ENCODE results near the gene DZIP3.
A peak's percentile ranks its signal among the peaks of the same experiment; 100 is the strongest.
"Not testable (repeated sequence)": the region's sequence is repeated elsewhere in the genome, so short reads cannot be mapped to it uniquely, and the experiment has no call there.

DZIP3 gene

GRCh38 chr3:108602249-108602934 is 12.9 kb downstream of the DZIP3 start:
- DNase-seq: no peak

DNA sequence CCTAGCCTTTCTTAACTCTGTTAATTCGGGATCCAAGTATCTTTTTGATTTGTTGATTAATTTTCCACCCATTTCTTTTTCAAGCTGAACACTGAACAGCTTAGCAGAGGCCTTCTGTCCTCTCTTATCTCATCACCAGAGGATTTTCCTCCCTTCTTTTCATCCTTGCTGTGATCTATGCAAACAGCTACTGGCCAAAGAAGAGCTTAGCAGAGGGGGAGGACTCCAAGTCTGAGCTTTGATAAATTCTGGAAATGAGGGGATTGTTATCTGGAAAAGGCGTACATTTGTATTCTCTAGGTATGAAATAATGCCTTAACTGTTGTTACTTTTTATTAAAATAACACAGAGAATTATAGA is 13.4 kb downstream of the DZIP3 start:
- no peak for DNase-seq

DNA sequence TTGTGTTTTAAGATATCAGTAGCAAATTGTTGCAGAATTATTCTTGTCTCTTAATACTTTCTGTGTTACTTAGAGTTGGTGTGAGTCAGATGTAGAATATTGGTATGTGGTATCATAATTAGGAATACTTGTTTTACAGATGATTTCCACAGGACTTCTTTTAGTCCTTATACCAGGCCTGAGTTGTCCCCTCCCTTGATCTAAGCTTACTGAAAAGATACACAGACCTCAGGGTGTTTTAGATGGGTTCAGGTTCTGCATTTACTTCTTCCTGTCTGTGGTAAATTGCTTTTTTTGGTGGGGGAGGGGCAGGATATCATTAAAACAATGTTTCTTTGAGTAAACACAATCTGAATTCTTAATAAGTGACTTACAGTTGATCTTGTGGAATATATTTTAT is 14.2 kb downstream of the DZIP3 start:
- peak; percentile 55 for DNase-seq

- no peak for DNase-seq
These were observed 15.5 kb downstream of the DZIP3 start for GRCh38 chr3:108605028-108605427.

DNA sequence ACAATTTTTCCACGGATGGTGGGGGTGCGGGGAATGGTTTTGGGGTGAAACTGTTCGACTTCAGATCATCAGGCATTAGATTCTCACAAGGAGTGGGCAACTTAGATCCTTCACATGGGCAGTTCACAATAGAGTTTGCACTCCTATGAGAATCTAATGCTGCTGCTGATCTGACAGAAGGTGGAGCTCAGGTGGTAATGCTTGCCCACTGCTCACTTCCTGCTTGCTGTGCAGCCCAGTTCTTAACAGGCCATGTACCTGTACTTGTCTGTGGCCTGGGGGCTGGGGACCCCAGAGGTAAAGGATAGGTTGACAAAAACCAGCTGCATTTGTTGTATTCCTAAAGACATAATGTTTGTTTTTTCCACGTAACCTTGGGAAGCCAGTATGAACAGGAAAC is 16.0 kb downstream of the DZIP3 start:
- DNase-seq: no peak

GRCh38 chr3:108608750-108609149 is 19.2 kb downstream of the DZIP3 start:
- no peak for DNase-seq

GRCh38 chr3:108610651-108611050 is 21.1 kb downstream of the DZIP3 start:
- no peak for DNase-seq

- DNase-seq: not testable (repeated sequence)
These were observed 26.6 kb downstream of the DZIP3 start for GRCh38 chr3:108616090-108616489.

- no peak for DNase-seq
These were observed 30.7 kb downstream of the DZIP3 start for GRCh38 chr3:108620250-108620649.

DNA sequence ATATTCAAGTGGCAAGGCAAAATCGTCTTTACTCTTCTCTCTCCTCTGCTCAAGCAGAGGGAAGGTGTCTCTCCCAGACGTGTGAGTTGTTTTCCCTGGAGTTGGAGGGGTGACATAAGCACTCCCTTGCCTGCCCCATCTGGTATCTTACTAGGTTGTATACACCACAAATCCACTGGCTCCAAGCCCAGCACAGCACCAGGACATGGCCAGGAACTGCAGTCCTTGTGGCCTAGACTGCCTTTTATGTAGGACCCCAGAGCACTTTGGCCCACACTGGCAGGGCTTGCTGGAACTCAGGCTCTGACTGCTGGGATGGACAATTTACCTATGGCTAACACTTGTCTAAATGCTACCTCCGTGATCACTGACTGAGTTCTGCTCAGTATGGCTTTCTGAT is 34.0 kb downstream of the DZIP3 start:
- no peak for DNase-seq

DNA sequence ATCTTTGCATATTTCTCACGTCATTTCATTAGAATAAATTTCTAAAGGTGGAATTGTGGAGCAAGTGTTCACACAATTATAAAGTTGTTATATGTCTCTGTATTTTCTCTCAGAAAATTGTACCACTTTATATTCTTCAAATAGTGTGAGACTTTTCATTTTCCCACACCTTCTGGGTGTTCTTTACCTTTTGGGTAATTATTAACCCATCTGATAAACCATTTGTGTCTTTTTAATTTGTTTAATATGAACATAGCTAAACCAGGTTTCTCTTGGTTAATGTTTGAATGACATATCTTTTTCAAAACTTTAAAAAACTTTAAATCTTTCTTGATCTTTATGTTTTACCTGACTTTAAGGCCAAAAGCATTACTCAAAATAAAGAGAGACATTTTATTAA is 40.5 kb downstream of the DZIP3 start:
- DNase-seq: no peak

DNA sequence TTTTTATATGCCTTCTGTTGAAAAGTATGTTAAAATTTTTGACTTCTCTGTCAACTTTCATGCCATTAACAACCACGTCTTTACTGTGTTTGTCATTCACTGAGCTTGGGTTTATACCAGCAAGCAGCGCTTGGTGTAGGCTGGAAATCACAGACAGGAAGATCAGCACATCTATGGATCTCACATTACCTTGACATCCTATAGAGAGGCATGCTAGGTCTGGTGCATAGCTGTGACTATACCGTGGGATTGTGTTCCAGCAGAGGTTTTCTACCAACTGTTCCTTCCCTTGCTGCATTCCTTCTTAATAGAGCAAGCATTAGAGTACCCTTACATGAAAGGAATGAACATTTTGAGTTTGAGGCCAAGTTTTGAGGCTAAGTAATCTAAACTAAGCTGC is 53.0 kb downstream of the DZIP3 start:
- no peak for DNase-seq

GRCh38 chr3:108645364-108645763 is 55.8 kb downstream of the DZIP3 start:
- DNase-seq: no peak

GRCh38 chr3:108655664-108656063 is 66.1 kb downstream of the DZIP3 start:
- not testable (repeated sequence) for DNase-seq

GRCh38 chr3:108661699-108662098 is 72.2 kb downstream of the DZIP3 start:
- peak; percentile 3 for DNase-seq

- peak; percentile 94 for DNase-seq
These were observed 72.7 kb downstream of the DZIP3 start for GRCh38 chr3:108662142-108662738.

DNA sequence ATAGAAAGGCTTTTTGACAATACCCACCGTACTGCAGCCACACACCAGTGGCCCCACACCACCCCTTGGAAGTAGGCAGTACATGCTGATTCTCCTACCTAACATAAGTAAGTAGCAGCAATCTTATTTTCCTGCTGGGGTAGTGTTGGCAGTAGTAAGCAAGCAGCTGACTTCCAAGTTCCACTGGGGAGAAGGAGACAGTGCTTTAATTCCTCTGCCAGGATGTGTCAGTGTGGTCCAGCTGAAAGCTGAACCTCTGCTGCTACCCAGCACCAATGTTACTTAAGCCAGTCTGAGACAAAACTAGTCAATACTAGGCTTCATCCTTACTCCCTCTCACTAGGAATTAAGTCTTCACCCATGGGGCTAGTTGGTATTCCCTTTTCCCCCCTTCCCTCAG is 74.7 kb downstream of the DZIP3 start:
- no peak for DNase-seq

GRCh38 chr3:108667312-108667711 is 77.8 kb downstream of the DZIP3 start:
- no peak for DNase-seq

GRCh38 chr3:108669208-108669607 is 79.7 kb downstream of the DZIP3 start:
- peak; percentile 51 for DNase-seq

- DNase-seq: no peak
These were observed 83.2 kb downstream of the DZIP3 start for GRCh38 chr3:108672701-108673100.

DNA sequence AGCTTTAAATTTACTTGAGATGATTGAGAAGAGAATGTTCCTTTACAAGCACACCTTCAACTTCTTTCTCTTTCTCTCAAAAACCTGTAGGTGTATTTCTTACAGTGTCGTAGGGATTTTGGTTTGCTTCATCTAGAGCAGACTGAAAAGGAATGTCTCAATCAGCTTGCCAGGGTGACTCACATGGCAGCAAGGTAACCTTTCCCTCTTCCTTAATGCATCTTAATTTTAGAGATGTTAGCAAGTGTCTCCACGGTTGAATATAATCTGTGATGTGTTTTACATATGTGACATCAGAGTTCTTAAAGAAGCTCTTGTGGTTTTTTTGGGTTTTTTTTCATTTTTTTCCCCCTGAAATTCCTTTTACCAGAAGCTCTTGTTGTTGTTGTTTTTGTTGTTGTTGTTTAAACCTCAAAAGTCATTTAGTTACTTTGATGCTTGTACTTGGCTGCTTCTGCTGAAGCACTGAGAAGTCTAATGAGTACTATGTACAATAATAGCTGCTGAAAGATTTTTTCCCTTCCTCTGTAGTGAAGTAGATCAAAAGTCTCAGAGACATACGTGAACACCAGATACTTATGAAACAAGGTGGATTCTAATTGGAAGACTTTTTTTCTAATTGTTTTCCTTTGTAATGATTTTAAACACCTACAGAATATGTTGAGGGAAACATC is 84.6 kb downstream of the DZIP3 start:
- no peak for DNase-seq

- no peak for DNase-seq
These were observed 88.3 kb downstream of the DZIP3 start for GRCh38 chr3:108677811-108678210.

GRCh38 chr3:108692286-108692685 is 102.8 kb downstream of the DZIP3 start:
- not testable (repeated sequence) for DNase-seq

DNA sequence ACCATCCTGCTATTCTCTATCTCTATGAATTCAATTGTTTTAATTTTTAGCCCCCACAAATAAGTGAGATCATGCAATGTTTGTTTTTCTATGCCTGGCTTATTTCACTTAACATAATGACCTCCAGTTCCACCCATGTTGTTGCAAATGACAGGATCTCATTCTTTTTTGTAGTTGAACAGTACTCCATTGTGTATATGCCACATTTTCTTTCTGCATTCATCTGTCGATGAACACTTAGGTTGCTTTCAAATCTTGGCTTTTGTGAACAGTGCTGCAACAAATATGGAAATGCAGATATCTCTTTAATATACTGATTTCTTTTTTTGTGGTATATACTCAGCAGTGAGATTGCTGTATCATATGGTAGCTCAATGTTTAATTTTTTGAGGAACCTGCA is 108.9 kb downstream of the DZIP3 start:
- DNase-seq: no peak

GRCh38 chr3:108705045-108705444 is 115.5 kb downstream of the DZIP3 start:
- DNase-seq: no peak

Data from hematopoietic multipotent progenitor cell treated with erythropoietin and hydrocortisone succinate and interleukin-3 and kit ligand, for 6 days (in vitro differentiated cells).